Suprapubic skin (tissue), 4 donors: ENCODE data around the gene PDE6C.

ENCODE experiments used
- CTCF ChIP-seq, 2 donors: fragments of 200-600 bp in 1 of 2; fragments of 450-650 bp in 1 of 2; sonication (generic) in 1 of 2; IDR thresholded peaks; one replicate each; pipeline ENCODE4 v1.5.1; 2016 to 2019; ENCODE audit warnings: antibody characterized with exemption in 2 of 2, mild to moderate bottlenecking in 1 of 2, moderate library complexity in 1 of 2
- EP300 ChIP-seq: sonication (generic); formaldehyde crosslinking; IDR thresholded peaks from one replicate; pipeline ENCODE4 v1.6.1; 2017; ENCODE audit warnings: antibody characterized with exemption
- POLR2AphosphoS5 ChIP-seq, 3 donors: sonication (generic); formaldehyde crosslinking; IDR thresholded peaks; one replicate each; pipeline ENCODE4 v1.6.1; 2017; ENCODE audit warnings: antibody characterized with exemption in 3 of 3

DNA sequence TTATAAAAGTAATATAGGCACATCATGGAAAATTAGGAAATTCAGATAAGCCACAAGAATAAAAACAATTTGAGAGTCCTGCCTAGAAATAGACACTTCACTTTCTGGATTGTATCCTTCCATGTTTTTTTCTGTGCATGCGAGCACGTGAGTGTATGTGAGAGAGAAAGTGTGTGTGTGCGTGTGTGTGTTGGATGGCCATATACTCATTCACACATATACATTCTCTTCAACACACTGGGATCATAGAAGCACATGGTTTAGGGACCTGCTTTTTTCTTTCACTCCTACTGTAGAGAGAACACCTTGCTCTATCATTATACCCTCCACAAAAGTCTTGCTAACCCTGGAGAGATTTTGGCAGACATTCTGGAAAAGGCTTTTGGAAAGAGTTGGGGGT lies 38.4 kb upstream of the PDE6C start:
- TF ChIP-seq EP300 (no peak), CTCF (IDR thresholded peaks at IDR 0.05) (no peak), POLR2AphosphoS5 (IDR thresholded peaks at IDR 0.05) (no peak)
